ENCODE measurements around the gene SORCS1. TPM values are rescaled to one million over a fixed set of nuclear protein-coding genes. Genes with fewer than 3 reads are reported as not detected.

The SORCS1 gene
- total RNA-seq, 4 donors from 2014 or later = 1.2 to 11.8 (median 6.2) TPM

DNA sequence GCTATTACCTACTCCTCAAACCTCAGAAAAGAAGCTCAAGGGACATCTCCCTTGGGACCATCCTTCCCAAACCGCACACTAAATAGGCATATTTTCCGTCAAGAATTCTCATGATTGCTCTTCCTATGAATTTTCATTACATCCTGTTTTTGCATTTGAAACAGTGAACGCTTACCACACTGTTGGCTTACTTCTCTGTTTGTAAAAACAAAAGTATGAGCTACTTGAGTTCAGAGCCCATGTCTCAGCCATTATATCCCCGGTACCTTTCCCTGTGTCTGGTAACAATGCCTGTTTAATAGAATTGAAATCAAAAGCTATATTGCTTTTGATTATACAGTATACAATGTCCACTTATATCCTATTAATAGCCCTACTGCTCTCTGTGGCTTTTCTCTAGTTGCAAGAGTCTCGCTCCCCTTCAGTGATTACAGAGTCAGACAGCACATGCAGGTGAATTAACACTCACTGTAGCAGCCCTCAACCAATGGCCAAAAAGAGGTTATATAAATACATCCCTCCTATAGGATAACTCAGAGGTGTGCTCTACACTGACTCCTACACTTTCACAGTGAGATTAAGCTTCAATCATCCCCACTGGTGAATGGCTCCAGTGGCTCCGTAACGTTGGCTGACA lies 264.4 kb downstream of the SORCS1 start:
- Histone ChIP-seq H3K4me1 (peaks cover 11 to 12% of the 10 kb centered on the region in 2 donors), H3K4me3 (replicated peaks in 1 of 3) (no peak overlapping the region), H3K36me3 (no peaks in the 10 kb centered on the region), H3K27me3 (no peaks in the 10 kb centered on the region), H3K9me3 (no peaks in the 10 kb centered on the region), H3K27ac (peak overlapping the region in 2 of 3 donors; percentile 25 to 72)
- no peak for DNase-seq
- WGBS, 2 donors = 38 to 39% methylated on average over 7 of the region's 7 CpGs
- intact Hi-C loops (cut with DNase I) = no loop called here
- TF ChIP-seq, protein P1, sequence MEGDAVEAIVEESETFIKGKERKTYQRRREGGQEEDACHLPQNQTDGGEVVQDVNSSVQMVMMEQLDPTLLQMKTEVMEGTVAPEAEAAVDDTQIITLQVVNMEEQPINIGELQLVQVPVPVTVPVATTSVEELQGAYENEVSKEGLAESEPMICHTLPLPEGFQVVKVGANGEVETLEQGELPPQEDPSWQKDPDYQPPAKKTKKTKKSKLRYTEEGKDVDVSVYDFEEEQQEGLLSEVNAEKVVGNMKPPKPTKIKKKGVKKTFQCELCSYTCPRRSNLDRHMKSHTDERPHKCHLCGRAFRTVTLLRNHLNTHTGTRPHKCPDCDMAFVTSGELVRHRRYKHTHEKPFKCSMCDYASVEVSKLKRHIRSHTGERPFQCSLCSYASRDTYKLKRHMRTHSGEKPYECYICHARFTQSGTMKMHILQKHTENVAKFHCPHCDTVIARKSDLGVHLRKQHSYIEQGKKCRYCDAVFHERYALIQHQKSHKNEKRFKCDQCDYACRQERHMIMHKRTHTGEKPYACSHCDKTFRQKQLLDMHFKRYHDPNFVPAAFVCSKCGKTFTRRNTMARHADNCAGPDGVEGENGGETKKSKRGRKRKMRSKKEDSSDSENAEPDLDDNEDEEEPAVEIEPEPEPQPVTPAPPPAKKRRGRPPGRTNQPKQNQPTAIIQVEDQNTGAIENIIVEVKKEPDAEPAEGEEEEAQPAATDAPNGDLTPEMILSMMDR (IDR thresholded peaks at IDR 0.05) = no peak
- no peak for TF ChIP-seq POLR2A (IDR thresholded peaks at IDR 0.05)

- WGBS, 2 donors = 87% methylated on average over 4 of the region's 4 CpGs
- peaks cover 17 to 27% of the 10 kb centered on the region in 2 donors for H3K4me1 ChIP-seq
- TF ChIP-seq POLR2A (IDR thresholded peaks at IDR 0.05) = no peak
- TF ChIP-seq, protein P1 (IDR thresholded peaks at IDR 0.05) = no peak
- no peaks in the 10 kb centered on the region for H3K27me3 ChIP-seq
- intact Hi-C loops (cut with DNase I) = no loop called here
- no peak overlapping the region for H3K27ac ChIP-seq
- no peaks in the 10 kb centered on the region for H3K9me3 ChIP-seq
- H3K36me3 ChIP-seq = no peaks in the 10 kb centered on the region
- no peak for DNase-seq
- H3K4me3 ChIP-seq (replicated peaks in 1 of 3) = no peak overlapping the region
Measured at GRCh38 chr10:106898446-106898845, 266.1 kb downstream of the SORCS1 start.

DNA sequence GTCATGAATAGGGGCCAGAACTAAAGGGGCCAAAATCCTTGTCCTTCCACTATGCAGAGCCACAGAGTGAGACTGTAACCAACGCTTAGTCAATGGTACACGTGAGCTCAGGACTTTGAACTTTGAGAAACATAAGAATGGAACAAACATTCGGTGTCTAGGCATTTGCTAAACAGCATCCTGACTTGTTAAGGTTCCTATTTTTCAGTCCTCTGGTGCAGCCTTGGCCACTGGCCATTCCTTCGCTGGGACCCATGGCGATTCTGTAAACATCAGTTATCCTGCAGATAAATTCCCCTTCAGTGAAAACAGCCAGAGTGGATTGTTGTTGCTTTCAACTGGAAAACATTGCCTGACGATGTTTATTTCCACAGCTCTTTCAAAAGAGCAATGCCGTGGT lies 266.8 kb downstream of the SORCS1 start:
- no peak overlapping the region for H3K4me3 ChIP-seq (replicated peaks in 1 of 3)
- TF ChIP-seq POLR2A (IDR thresholded peaks at IDR 0.05) = no peak
- TF ChIP-seq, protein P1 (IDR thresholded peaks at IDR 0.05) = no peak
- no peaks in the 10 kb centered on the region for H3K36me3 ChIP-seq
- H3K9me3 ChIP-seq = no peaks in the 10 kb centered on the region
- no peak overlapping the region for H3K27ac ChIP-seq
- 73 to 75% methylated on average over 7 of the region's 7 CpGs for WGBS, 2 donors
- intact Hi-C loops (cut with DNase I) = no loop called here
- no peak for DNase-seq
- H3K27me3 ChIP-seq = no peaks in the 10 kb centered on the region
- peaks cover 19 to 27% of the 10 kb centered on the region in 2 donors for H3K4me1 ChIP-seq

- TF ChIP-seq, protein P1 (IDR thresholded peaks at IDR 0.05) = no peak
- no peak for TF ChIP-seq POLR2A (IDR thresholded peaks at IDR 0.05)
- 30 to 31% methylated on average over 1 of the region's 1 CpG for WGBS, 2 donors
- Histone ChIP-seq H3K27me3 (no peaks in the 10 kb centered on the region), H3K36me3 (no peaks in the 10 kb centered on the region), H3K27ac (peak overlapping the region; percentile 26 to 84 (median 59)), H3K4me1 (peaks cover 21 to 22% of the 10 kb centered on the region in 2 donors), H3K4me3 (replicated peaks in 1 of 3) (no peak overlapping the region), H3K9me3 (no peaks in the 10 kb centered on the region)
- intact Hi-C loops (cut with DNase I) = no loop called here
- DNase-seq = no peak
Measured at GRCh38 chr10:106894692-106895091, 269.8 kb downstream of the SORCS1 start.

GRCh38 chr10:106877574-106877973 lies 286.9 kb downstream of the SORCS1 start:
- Histone ChIP-seq H3K9me3 (no peaks in the 10 kb centered on the region), H3K36me3 (no peaks in the 10 kb centered on the region), H3K4me1 (no peaks in the 10 kb centered on the region), H3K27ac (no peak overlapping the region), H3K27me3 (no peaks in the 10 kb centered on the region), H3K4me3 (replicated peaks in 1 of 3) (no peak overlapping the region)
- DNase-seq = no peak
- intact Hi-C loops (cut with DNase I) = no loop called here
- TF ChIP-seq, protein P1 (IDR thresholded peaks at IDR 0.05) = no peak
- no peak for TF ChIP-seq POLR2A (IDR thresholded peaks at IDR 0.05)
- 88 to 92% methylated on average over 5 of the region's 5 CpGs for WGBS, 2 donors

Measured in thyroid gland (tissue), 4 donors.